Stimulated activated CD4-positive, alpha-beta T cell treated with anti-CD3 and anti-CD28 coated beads, Interleukin-2, amount 100 ng/mL, for 24 hours (primary cell): ENCODE measurements around the gene UBE2K.
A peak's percentile ranks its signal among the peaks of the same experiment; 100 is the strongest.
"Not testable (repeated sequence)": the region's sequence is repeated elsewhere in the genome, so short reads cannot be mapped to it uniquely, and the experiment has no call there.

ENCODE experiments used
- DNase-seq, 2 donors: peaks; one replicate each; pipeline ENCODE4 v3.0.0-alpha.2; 2020

UBE2K gene

GRCh38 chr4:39731908-39732307 is 34.0 kb downstream of the UBE2K start:
- no peak for DNase-seq

GRCh38 chr4:39732728-39733127 is 34.8 kb downstream of the UBE2K start:
- no peak for DNase-seq

- DNase-seq, result not testable (repeated sequence)
Measured at GRCh38 chr4:39739591-39739990, 41.7 kb downstream of the UBE2K start.

GRCh38 chr4:39741401-39741800 is 43.5 kb downstream of the UBE2K start:
- no peak for DNase-seq

DNA sequence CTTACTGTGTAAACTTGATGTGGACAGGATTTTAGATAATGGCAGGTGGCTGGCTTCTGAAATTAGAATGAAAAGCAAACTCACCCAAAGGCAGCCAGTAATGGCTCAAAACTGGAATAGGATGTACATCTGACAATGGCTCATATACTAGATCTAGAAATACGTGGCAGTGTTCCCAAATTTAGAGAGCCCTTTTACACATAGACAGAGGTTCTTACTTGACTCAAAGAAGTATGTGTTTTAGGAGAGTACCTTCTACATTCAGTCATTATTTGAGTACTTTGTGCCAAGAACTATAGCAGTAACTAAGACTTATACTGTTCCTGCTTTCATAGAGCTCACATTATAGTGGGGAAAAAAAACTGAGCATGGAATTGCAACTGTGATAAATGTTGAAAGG is 48.0 kb downstream of the UBE2K start:
- no peak for DNase-seq

GRCh38 chr4:39750216-39750615 is 52.3 kb downstream of the UBE2K start:
- no peak for DNase-seq

DNA sequence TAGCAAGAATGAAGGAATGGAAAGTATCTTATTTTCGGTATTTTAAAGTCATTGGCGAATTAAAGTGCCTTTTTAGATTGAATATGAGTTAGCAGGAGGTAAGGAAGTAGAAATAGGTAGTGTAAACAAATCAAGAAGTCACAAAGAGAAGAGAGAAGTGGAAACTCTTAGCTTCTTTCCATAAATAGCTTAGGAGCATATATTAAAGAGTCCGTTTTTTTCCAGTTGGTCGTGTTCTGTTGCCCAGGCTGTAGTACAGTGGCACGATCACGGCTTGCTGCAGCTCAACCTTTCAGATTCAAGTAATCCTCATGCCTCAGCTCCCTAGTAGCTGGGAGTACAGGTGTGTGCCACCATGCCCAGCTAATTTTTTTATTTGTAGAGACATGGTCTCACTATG is 56.4 kb downstream of the UBE2K start:
- no peak for DNase-seq

DNA sequence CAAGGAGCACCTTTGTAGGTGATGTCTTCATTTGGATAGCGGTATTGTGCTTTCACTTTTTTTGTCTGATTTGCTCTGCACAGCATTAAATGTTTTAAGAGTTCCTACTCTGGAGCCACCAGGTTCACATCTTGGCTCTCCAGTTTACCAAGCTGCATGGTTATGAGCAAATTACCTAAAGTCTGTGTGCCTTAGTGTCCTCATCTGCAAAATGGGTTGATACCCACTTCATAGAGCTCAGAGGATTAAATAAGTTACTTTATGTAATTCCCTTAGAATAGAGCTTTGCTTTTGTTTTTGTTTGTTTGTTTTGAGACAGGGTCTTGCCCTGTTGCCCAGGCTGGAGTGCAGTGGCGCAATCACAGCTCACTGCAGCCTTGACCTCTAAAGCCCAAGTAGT is 58.2 kb downstream of the UBE2K start:
- DNase-seq, result no peak

DNA sequence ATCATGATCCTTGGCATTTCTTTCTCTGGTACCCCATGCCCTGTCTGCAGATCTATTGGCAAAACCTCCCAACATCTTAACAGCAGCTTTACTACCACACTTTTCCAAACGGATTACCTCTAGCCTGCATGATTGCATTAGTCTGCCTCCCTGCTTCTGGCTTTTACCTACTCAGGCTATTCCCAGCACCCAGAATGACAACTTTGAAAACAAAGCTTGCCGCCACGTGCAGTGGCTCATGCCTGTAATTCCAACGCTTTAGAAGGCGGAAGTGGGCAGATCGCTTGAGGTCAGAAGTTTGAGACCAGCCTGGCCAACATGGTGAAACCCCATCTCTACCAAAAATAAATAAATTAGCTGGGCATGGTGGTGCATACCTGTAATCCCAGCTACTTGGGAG is 60.2 kb downstream of the UBE2K start:
- no peak for DNase-seq

DNA sequence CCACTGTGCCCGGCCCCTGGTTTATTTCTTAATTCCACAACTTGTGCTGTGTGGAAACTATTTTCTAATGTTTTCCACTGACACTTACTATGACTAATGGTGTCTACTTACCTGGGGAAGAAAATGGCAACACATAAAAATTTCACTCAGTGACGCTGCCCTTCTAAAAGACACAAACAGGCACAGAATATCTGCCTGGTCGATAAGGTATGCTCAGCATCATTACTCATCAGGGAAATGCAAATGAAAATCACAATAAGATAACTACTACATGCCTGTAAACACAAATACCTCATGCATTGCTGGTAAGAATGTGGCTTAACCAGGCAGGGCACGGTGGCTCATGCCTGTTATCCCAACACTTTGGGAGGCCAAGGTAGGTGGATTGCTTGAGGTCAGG is 61.6 kb downstream of the UBE2K start:
- DNase-seq, result no peak

- no peak for DNase-seq
Measured at GRCh38 chr4:39761005-39761667, 63.2 kb downstream of the UBE2K start.

GRCh38 chr4:39763714-39764572 is 66.0 kb downstream of the UBE2K start:
- DNase-seq, result no peak

- DNase-seq, result no peak
Measured at GRCh38 chr4:39770005-39770404, 72.1 kb downstream of the UBE2K start.

DNA sequence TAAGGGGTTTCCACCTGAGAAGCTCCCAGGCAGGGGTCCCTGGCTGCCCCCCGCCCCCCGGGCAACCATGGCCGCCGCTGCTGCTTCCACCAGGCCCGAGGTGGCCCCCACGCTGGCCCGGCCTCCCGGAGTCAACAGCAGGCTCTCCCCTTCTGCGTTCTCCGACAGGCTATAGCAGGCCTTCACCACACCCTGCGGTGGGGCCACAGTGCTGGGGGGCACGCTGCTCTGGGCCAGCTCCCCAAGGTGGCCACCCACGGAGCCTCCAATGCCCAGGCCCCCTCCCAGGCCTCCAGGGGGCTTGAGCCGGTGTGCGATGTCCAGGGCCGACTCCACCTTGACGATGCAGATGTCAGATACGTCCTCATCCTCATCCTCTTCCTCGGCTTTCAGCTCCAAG is 72.5 kb downstream of the UBE2K start:
- DNase-seq, result no peak

- DNase-seq, result no peak
Measured at GRCh38 chr4:39770969-39771724, 73.2 kb downstream of the UBE2K start.

DNA sequence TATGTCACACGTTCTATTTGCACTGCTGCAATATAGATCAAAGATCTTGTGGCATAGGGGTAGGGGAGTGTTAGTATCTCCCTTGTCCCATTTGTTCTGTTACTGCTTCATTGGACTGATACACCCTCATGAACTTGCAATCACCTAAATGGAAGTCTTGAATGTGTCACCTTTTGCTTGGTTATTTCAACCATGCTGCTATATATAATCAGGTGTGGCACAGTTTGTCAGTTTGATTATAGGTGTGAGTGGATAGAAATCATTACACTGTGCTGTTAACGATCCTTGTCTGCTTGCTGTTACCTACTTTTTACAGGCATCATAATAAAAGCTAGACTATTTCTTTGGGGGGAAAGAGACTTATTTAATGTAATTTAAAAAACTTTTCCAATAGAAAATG is 84.1 kb downstream of the UBE2K start:
- DNase-seq, result not testable (repeated sequence)

DNA sequence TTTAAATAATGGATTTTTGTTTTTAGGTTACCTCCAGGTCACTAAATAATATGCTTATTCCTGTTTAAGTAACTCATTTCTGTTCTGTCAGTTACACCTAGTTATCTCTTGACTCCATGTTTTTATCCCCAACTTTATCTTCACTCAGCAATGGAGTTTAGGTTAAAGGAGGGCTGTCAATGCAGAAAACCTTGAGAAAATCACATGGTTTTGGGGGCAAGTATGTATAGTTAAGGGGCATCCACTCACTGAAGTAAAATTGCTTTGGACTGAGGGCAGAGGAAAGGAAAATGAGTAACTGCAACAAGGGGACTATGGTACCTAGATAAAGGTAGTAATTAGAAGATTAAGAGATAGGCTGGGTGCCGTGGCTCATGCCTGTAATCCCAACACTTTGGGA is 87.1 kb downstream of the UBE2K start:
- DNase-seq, result no peak

- no peak for DNase-seq
Measured at GRCh38 chr4:39786838-39787237, 88.9 kb downstream of the UBE2K start.

- no peak for DNase-seq
Measured at GRCh38 chr4:39792128-39792527, 94.2 kb downstream of the UBE2K start.

DNA sequence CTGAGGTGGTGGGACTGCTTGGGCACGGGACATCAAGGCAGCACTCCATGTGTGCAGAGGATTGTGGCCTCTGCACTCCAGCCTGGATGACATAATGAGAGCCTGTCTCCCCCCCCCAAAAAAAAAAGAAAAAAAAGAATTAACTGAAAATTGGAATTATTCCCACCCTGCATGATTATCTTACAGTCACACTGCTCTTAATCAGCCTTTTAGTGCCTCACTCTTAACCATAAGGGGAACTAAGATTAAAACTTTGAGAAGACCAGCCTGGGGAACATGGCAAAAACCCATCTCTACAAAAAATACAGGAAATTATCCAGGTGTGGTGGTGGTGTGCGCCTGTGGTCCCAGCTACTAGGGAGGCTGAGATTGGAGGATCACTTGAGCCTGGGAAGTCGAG is 94.6 kb downstream of the UBE2K start:
- DNase-seq, result no peak

DNA sequence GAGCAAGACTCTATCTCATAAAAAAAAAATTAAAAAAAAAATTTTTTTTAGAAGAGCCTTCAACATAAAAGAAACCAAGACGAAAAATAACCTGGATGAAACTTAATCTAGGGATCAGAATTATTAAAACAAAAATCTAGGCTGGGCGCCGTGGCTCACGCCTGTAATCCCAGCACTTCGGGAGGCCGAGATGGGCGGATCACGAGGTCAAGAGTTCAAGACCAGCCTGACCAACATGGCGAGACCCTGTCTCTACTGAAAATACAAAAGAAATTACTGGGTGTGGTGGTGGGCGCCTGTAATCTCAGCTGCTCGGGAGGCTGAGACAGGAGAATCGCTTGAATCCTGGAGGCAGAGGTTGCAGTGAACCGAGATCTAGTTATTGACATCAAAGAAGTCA is 95.0 kb downstream of the UBE2K start:
- not testable (repeated sequence) for DNase-seq

GRCh38 chr4:39802005-39802404 is 104.1 kb downstream of the UBE2K start:
- DNase-seq, result no peak

GRCh38 chr4:39808231-39808749 is 110.4 kb downstream of the UBE2K start:
- no peak for DNase-seq

DNA sequence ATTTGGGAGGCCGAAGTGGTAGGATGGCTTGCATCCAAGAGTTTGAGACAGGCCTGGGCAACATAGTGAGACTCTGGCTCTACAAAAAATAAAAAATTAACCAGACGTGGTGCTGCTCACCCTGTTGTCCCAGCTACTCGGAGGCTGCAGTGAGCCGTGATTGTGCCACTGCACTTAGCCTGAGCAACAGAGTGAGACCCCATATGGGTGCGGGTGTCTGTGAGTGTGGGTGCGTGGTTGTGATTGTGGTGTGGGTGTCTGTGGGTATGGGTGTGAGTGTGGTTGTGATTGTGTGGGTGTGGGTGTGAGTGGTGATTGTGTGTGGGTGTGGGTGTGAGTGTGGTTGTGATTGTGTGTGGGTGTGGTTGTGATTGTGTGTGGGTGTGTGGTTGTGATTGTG is 114.6 kb downstream of the UBE2K start:
- peak in 1 of 2 donors; percentile 17 for DNase-seq
